Measurements from ENCODE around the gene TDRD7.

Gene TDRD7

GRCh38 chr9:97387936-97388684 is 23.8 kb upstream of the TDRD7 start:
- DNase-seq (ENCODE audit: low read depth in 4 of 4, low spot score in 1 of 4), result no peak

- no peak for DNase-seq (ENCODE audit: low read depth in 4 of 4, low spot score in 1 of 4)
Observed at GRCh38 chr9:97388721-97389238, 23.1 kb upstream of the TDRD7 start.

- no peak for DNase-seq (ENCODE audit: low read depth in 4 of 4, low spot score in 1 of 4)
Observed at GRCh38 chr9:97389249-97389648, 22.6 kb upstream of the TDRD7 start.

GRCh38 chr9:97390791-97391406 is 21.0 kb upstream of the TDRD7 start:
- DNase-seq (ENCODE audit: low read depth in 4 of 4, low spot score in 1 of 4), result no peak

- no peak for DNase-seq (ENCODE audit: low read depth in 4 of 4, low spot score in 1 of 4)
Observed at GRCh38 chr9:97394881-97395280, 17.0 kb upstream of the TDRD7 start.

- no peak for DNase-seq (ENCODE audit: low read depth in 4 of 4, low spot score in 1 of 4)
Observed at GRCh38 chr9:97395745-97396144, 16.2 kb upstream of the TDRD7 start.

GRCh38 chr9:97396256-97396655 is 15.6 kb upstream of the TDRD7 start:
- DNase-seq (ENCODE audit: low read depth in 4 of 4, low spot score in 1 of 4), result no peak

GRCh38 chr9:97397220-97397619 is 14.7 kb upstream of the TDRD7 start:
- no peak for DNase-seq (ENCODE audit: low read depth in 4 of 4, low spot score in 1 of 4)

- peak; percentile 35 to 61 (median 56) for DNase-seq (ENCODE audit: low read depth in 4 of 4, low spot score in 1 of 4)
Observed at GRCh38 chr9:97398999-97399758, 12.7 kb upstream of the TDRD7 start.

GRCh38 chr9:97403746-97404316 is 8.1 kb upstream of the TDRD7 start:
- no peak for DNase-seq (ENCODE audit: low read depth in 4 of 4, low spot score in 1 of 4)

- no peak for DNase-seq (ENCODE audit: low read depth in 4 of 4, low spot score in 1 of 4)
Observed at GRCh38 chr9:97405551-97405950, 6.3 kb upstream of the TDRD7 start.

GRCh38 chr9:97406620-97407177 is 5.2 kb upstream of the TDRD7 start:
- DNase-seq (ENCODE audit: low read depth in 4 of 4, low spot score in 1 of 4), result no peak

- DNase-seq (ENCODE audit: low read depth in 4 of 4, low spot score in 1 of 4), result no peak
Observed at GRCh38 chr9:97408562-97408961, 3.3 kb upstream of the TDRD7 start.

GRCh38 chr9:97411440-97411788 is 482 bp upstream of the TDRD7 start:
- DNase-seq (ENCODE audit: low read depth in 4 of 4, low spot score in 1 of 4), result no peak

GRCh38 chr9:97412626-97413385 is 910 bp downstream of the TDRD7 start:
- DNase-seq (ENCODE audit: low read depth in 4 of 4, low spot score in 1 of 4), result no peak

GRCh38 chr9:97413462-97413861 is 1.6 kb downstream of the TDRD7 start:
- no peak for DNase-seq (ENCODE audit: low read depth in 4 of 4, low spot score in 1 of 4)

- DNase-seq (ENCODE audit: low read depth in 4 of 4, low spot score in 1 of 4), result no peak
Observed at GRCh38 chr9:97415146-97415545, 3.2 kb downstream of the TDRD7 start.

- no peak for DNase-seq (ENCODE audit: low read depth in 4 of 4, low spot score in 1 of 4)
Observed at GRCh38 chr9:97418880-97419279, 7.0 kb downstream of the TDRD7 start.

GRCh38 chr9:97419309-97419867 is 7.5 kb downstream of the TDRD7 start:
- DNase-seq (ENCODE audit: low read depth in 4 of 4, low spot score in 1 of 4), result no peak

GRCh38 chr9:97425336-97425972 is 13.6 kb downstream of the TDRD7 start:
- DNase-seq (ENCODE audit: low read depth in 4 of 4, low spot score in 1 of 4), result no peak

Data from stimulated activated CD4-positive, alpha-beta T cell treated with anti-CD3 and anti-CD28 coated beads, Interleukin-1b, Interleukin-23, amount 100 ng/mL, for 24 hours (primary cell).